H1 (cell line): ENCODE measurements around the gene TIMM8B. TPM values are rescaled to one million over a fixed set of nuclear protein-coding genes. Genes with fewer than 3 reads are reported as not detected.

Source experiments
- CTCF ChIA-PET: fragments of 300-600 bp; sonication (Branson Sonifier 250); formaldehyde crosslinking; loops from one replicate; lab custom pipeline; 2021; ENCODE audit not compliant: partially characterized antibody; lab: Charles Lee
- POLR2A ChIA-PET: fragments of 300-600 bp; sonication (Branson Sonifier 250); formaldehyde crosslinking; loops from one replicate; lab custom pipeline; 2021; ENCODE audit warnings: inconsistent platforms; ENCODE audit not compliant: partially characterized antibody; lab: Charles Lee
- DNase-seq, 2 experiments: peaks; one replicate each; pipeline versions ENCODE4 v3.0.0 to v3.0.0-alpha.2; 2010 to 2022; ENCODE audit warnings: low spot score in 2 of 2, low read depth in 1 of 2, mixed read lengths in 1 of 2
- FAIRE-seq: peaks from 2 replicates; lab custom pipeline; 2011; peaks lifted over from hg19 to GRCh38; lab: Jason Lieb, UNC
- H2AFZ ChIP-seq: 2 replicates; pipeline ENCODE4 v1.8.1; 2012; ENCODE audit warnings: low read length, inconsistent platforms
- H2AK5ac ChIP-seq: 2 replicates; pipeline ENCODE4 v1.6.1; 2013; ENCODE audit warnings: low read depth, low read length
- H2BK120ac ChIP-seq: replicated peaks from 2 replicates; pipeline ENCODE3; 2013; ENCODE audit warnings: low read depth, low read length, inconsistent platforms
- H2BK12ac ChIP-seq: 2 replicates; pipeline ENCODE4 v1.6.1; 2013; ENCODE audit warnings: low read depth, low read length
- H2BK15ac ChIP-seq: 2 replicates; pipeline ENCODE4 v1.6.1; 2013; ENCODE audit warnings: low read length
- H2BK20ac ChIP-seq: 2 replicates; pipeline ENCODE4 v1.6.1; 2013; ENCODE audit warnings: low read length
- H2BK5ac ChIP-seq: 2 replicates; pipeline ENCODE4 v1.6.1; 2013; ENCODE audit warnings: low read depth, low read length
- H3K14ac ChIP-seq: 2 replicates; pipeline ENCODE4 v1.6.1; 2013; ENCODE audit warnings: inconsistent platforms; ENCODE audit not compliant: insufficient read length
- H3K18ac ChIP-seq: 2 replicates; pipeline ENCODE4 v1.6.1; 2013; ENCODE audit warnings: low read length; ENCODE audit errors: extremely low read depth
- H3K23ac ChIP-seq: 2 replicates; pipeline ENCODE4 v1.6.1; 2013; ENCODE audit warnings: inconsistent platforms; ENCODE audit not compliant: insufficient read length
- H3K23me2 ChIP-seq: 2 replicates; pipeline ENCODE4 v1.6.1; 2013; ENCODE audit warnings: low read depth, low read length
- H3K27ac ChIP-seq: 2 replicates; pipeline ENCODE4 v1.6.1; 2011; ENCODE audit warnings: low read depth, low read length, inconsistent platforms
- H3K27me3 ChIP-seq, 4 experiments: replicated peaks in 1 of 4; 1 replicate in 1 of 4; 2 replicates in 3 of 4; pipeline versions ENCODE4 v1.6.1 to v1.8.1; 2011 to 2013; ENCODE audit warnings: low read length in 3 of 4, mild to moderate bottlenecking in 3 of 4, inconsistent platforms in 2 of 4, mixed read lengths in 2 of 4, moderate library complexity in 1 of 4; ENCODE audit not compliant: control insufficient read depth in 3 of 4, insufficient read depth in 3 of 4; ENCODE audit errors: extremely low read depth in 1 of 4
- H3K36me3 ChIP-seq, 4 experiments: 2 replicates each; pipeline versions ENCODE4 v1.6.1 to v1.8.1; 2011 to 2013; ENCODE audit warnings: mild to moderate bottlenecking in 4 of 4, low read length in 3 of 4, moderate library complexity in 2 of 4, control low read depth in 1 of 4, inconsistent platforms in 1 of 4; ENCODE audit not compliant: insufficient read depth in 4 of 4, control insufficient read depth in 2 of 4
- H3K4ac ChIP-seq: replicated peaks from 2 replicates; pipeline ENCODE3; 2013; ENCODE audit warnings: low read length, low read depth, mixed read lengths, inconsistent platforms; ENCODE audit not compliant: insufficient read length
- H3K4me1 ChIP-seq, 4 experiments: replicated peaks in 1 of 4; 1 replicate in 1 of 4; 2 replicates in 3 of 4; pipeline versions ENCODE4 v1.6.1 to v1.8.1; 2011 to 2013; ENCODE audit warnings: low read length in 3 of 4, inconsistent platforms in 2 of 4, mixed read lengths in 1 of 4; ENCODE audit not compliant: insufficient read depth in 4 of 4, control insufficient read depth in 3 of 4
- H3K4me2 ChIP-seq, 2 experiments: 2 replicates each; pipeline versions ENCODE4 v1.6.1 to v1.8.1; 2011 to 2013; ENCODE audit warnings: low read depth in 2 of 2, low read length in 2 of 2, control low read depth in 1 of 2, inconsistent platforms in 1 of 2, mild to moderate bottlenecking in 1 of 2; ENCODE audit not compliant: insufficient read depth in 1 of 2
- H3K4me3 ChIP-seq, 4 experiments: fragments of 200-600, 300-600 bp in 1 of 4; sonication (generic), shearing (Covaris generic), sonication (Bioruptor Twin) in 1 of 4; 2 replicates each; pipeline versions ENCODE4 v1.5.1 to v1.8.1; 2011 to 2016; ENCODE audit warnings: low read length in 4 of 4, low read depth in 3 of 4, control low read depth in 2 of 4, inconsistent platforms in 2 of 4, mild to moderate bottlenecking in 2 of 4, mixed read lengths in 1 of 4, moderate library complexity in 1 of 4; ENCODE audit not compliant: insufficient read depth in 2 of 4; ENCODE audit errors: extremely low read depth in 1 of 4
- H3K56ac ChIP-seq: replicated peaks from 2 replicates; pipeline ENCODE3; 2013; ENCODE audit warnings: low read depth, mild to moderate bottlenecking, mixed read lengths, low read length, inconsistent platforms; ENCODE audit not compliant: insufficient read length
- H3K79me1 ChIP-seq: 2 replicates; pipeline ENCODE4 v1.6.1; 2013; ENCODE audit warnings: low read depth, low read length, control low read depth
- H3K79me2 ChIP-seq, 2 experiments: 2 replicates each; pipeline versions ENCODE4 v1.6.1 to v1.8.1; 2012 to 2013; ENCODE audit warnings: low read length in 2 of 2, mild to moderate bottlenecking in 2 of 2, inconsistent platforms in 1 of 2; ENCODE audit not compliant: insufficient read depth in 2 of 2, control insufficient read depth in 1 of 2
- H3K9ac ChIP-seq, 4 experiments: replicated peaks in 1 of 4; 1 replicate in 1 of 4; 2 replicates in 3 of 4; pipeline versions ENCODE4 v1.6.1 to v1.8.1; 2011 to 2013; ENCODE audit warnings: low read depth in 3 of 4, low read length in 3 of 4, control low read depth in 2 of 4, mild to moderate bottlenecking in 2 of 4, moderate library complexity in 2 of 4, inconsistent platforms in 1 of 4; ENCODE audit errors: extremely low read depth in 1 of 4
- H3K9me3 ChIP-seq, 2 experiments: 2 replicates each; pipeline versions ENCODE4 v1.6.1 to v1.8.1; 2012 to 2013; ENCODE audit warnings: mild to moderate bottlenecking in 2 of 2, moderate library complexity in 2 of 2, control low read depth in 1 of 2, inconsistent platforms in 1 of 2, low read depth in 1 of 2, low read length in 1 of 2, mixed read lengths in 1 of 2; ENCODE audit not compliant: insufficient read depth in 2 of 2
- H4K20me1 ChIP-seq, 2 experiments: replicated peaks in 1 of 2; 2 replicates each; pipeline versions ENCODE3 to v1.8.1; 2011 to 2013; ENCODE audit warnings: inconsistent platforms in 2 of 2, low read length in 2 of 2, mild to moderate bottlenecking in 1 of 2; ENCODE audit not compliant: insufficient read depth in 2 of 2, control insufficient read depth in 1 of 2
- H4K5ac ChIP-seq: 2 replicates; pipeline ENCODE4 v1.6.1; 2013; ENCODE audit warnings: low read length, low read depth, mixed read lengths, inconsistent platforms; ENCODE audit not compliant: insufficient read length
- H4K8ac ChIP-seq: 2 replicates; pipeline ENCODE4 v1.8.0; 2013; ENCODE audit warnings: mild to moderate bottlenecking, moderate library complexity, low read length, inconsistent platforms; ENCODE audit not compliant: insufficient read depth; ENCODE audit errors: extremely low read depth
- H4K91ac ChIP-seq: replicated peaks from 2 replicates; pipeline ENCODE3; 2013; ENCODE audit warnings: low read length, mixed read lengths, inconsistent platforms; ENCODE audit not compliant: insufficient read length
- CBX5 ChIP-seq: fragments of 300-800, 300-1000 bp; sonication (generic); IDR thresholded peaks from 2 replicates; pipeline ENCODE4 v1.7.1; 2016; ENCODE audit warnings: antibody characterized with exemption, low read length, low read depth
- CTCF ChIP-seq, 3 experiments: IDR thresholded peaks; 1 replicate in 2 of 3; 2 replicates in 1 of 3; pipeline versions ENCODE4 v1.5.1 to v1.6.1; 2011; ENCODE audit warnings: low read length in 3 of 3, mild to moderate bottlenecking in 3 of 3, inconsistent platforms in 2 of 3, low read depth in 1 of 3, moderate library complexity in 1 of 3; ENCODE audit not compliant: insufficient read depth in 1 of 3; ENCODE audit errors: control extremely low read depth in 1 of 3
- POU5F1 ChIP-seq: IDR thresholded peaks from 2 replicates; pipeline ENCODE4 v1.6.1; 2011; ENCODE audit warnings: low read depth, mild to moderate bottlenecking, low read length, moderate library complexity
- RAD21 ChIP-seq, 2 experiments: IDR thresholded peaks in 1 of 2; conservative IDR thresholded peaks in 1 of 2; 2 replicates each; pipeline ENCODE4 v1.6.1; 2011; ENCODE audit warnings: low read depth in 2 of 2, low read length in 2 of 2, improper control_type of control experiment in 1 of 2, inconsistent platforms in 1 of 2, mild to moderate bottlenecking in 1 of 2, moderate library complexity in 1 of 2
- WGBS, 2 experiments: shearing (Covaris generic) in 1 of 2; methylation state at CpG; one replicate each; pipeline versions ENCODE4 v1.1.6 to v1.1.7; 2013 to 2015; ENCODE audit warnings: low lambda C conversion rate in 2 of 2, mixed read lengths in 2 of 2, inconsistent platforms in 1 of 2, low coverage in 1 of 2, missing lambda C conversion rate in 1 of 2; ENCODE audit not compliant: insufficient replicate concordance in 2 of 2, insufficient coverage in 1 of 2, insufficient read length in 1 of 2; ENCODE audit errors: extremely low coverage in 1 of 2, missing lambda C conversion rate in 1 of 2; 5-methylcytosine and 5-hydroxymethylcytosine counted together
- polyA plus RNA-seq, 7 experiments: library from polyadenylated mRNA; depleted of rRNA in 3 of 7; stranded (reverse) in 5 of 7; unstranded in 2 of 7; fragments of >200 nt in 5 of 7; fragments of 200-250 nt in 2 of 7; gene quantifications; 1 replicate in 5 of 7; 2 replicates in 1 of 7; 4 replicates in 1 of 7; pipeline versions ENCODE4 v1.2.1 to v1.2.3, GENCODE V29; 2011 to 2013; ENCODE audit warnings: missing spikeins in 2 of 7, mixed read lengths in 2 of 7
- total RNA-seq: library from RNA; stranded (reverse); fragmentation: NEBNext Ultra II Directional; extraction: Animal tissue kit (Norgen Biotek cat#: 25700); gene quantifications from 2 replicates; pipeline ENCODE4 v1.2.1, GENCODE V29; 2021

The TIMM8B gene
- total and polyA plus RNA-seq, 2 of the 8 experiments (the other 6 are each of a cell fraction or from before 2014, with no cell fraction given) = 93.7 to 143 TPM

- FAIRE-seq = no peak
- H3K18ac ChIP-seq = no peak overlapping the region
- no peak overlapping the region for H4K5ac ChIP-seq
- H2AFZ ChIP-seq = no peak overlapping the region
- no peak overlapping the region for H3K4ac ChIP-seq
- no peaks in the 10 kb centered on the region for H4K20me1 ChIP-seq
- no peaks in the 10 kb centered on the region for H3K79me1 ChIP-seq
- TF ChIP-seq CBX5 (no peak), RAD21 (IDR thresholded peaks at IDR 0.05 in 1 of 2, conservative IDR thresholded peaks at IDR 0.05 in 1 of 2; ENCODE audit: low read depth in 2 of 2, low read length in 2 of 2) (peak; percentile 64 to 65), CTCF (IDR thresholded peaks at IDR 0.05; ENCODE audit: control extremely low read depth in 1 of 3, insufficient read depth in 1 of 3, low read depth in 1 of 3, low read length in 3 of 3) (peak in 2 of 3 experiments; percentile 53 to 59; a peak in 3 of 4 replicates), POU5F1 (no peak)
- no peak overlapping the region for H2BK5ac ChIP-seq
- H3K14ac ChIP-seq = no peak overlapping the region
- H3K4me1 ChIP-seq = no peaks in the 10 kb centered on the region
- no peak overlapping the region for H3K56ac ChIP-seq
- H2BK120ac ChIP-seq = no peak overlapping the region
- H3K23me2 ChIP-seq = no peaks in the 10 kb centered on the region
- DNase-seq = no peak
- H3K36me3 ChIP-seq = no peaks in the 10 kb centered on the region
- H3K9ac ChIP-seq = no peak overlapping the region
- H3K4me3 ChIP-seq = no peak overlapping the region
- WGBS, 2 experiments = 78% methylated on average over 6 of the region's 6 CpGs; no CpG with 5 or more reads in 1 of the 2 experiments
- no peak overlapping the region for H4K91ac ChIP-seq
- H3K23ac ChIP-seq = no peak overlapping the region
- ChIA-PET CTCF (interaction anchor here (0.6 to 9.3 kb wide), 39 partner anchors 8 to 1392 kb away, joined by 3 to 104 read pairs (median 4); partner anchors contain the start of genes BCO2 and IL18), POLR2A (interaction anchor here (1.1 kb wide), 1 partner anchor 9 kb away, joined by 3 read pairs; no protein-coding TSS in a partner anchor)
- H4K8ac ChIP-seq = no peak overlapping the region
- no peak overlapping the region for H2BK20ac ChIP-seq
- H2AK5ac ChIP-seq = no peak overlapping the region
- H3K27ac ChIP-seq = no peak overlapping the region
- H3K9me3 ChIP-seq = no peaks in the 10 kb centered on the region
- no peaks in the 10 kb centered on the region for H3K79me2 ChIP-seq
- H2BK15ac ChIP-seq = no peak overlapping the region
- no peak overlapping the region for H3K4me2 ChIP-seq
- no peaks in the 10 kb centered on the region for H3K27me3 ChIP-seq
- no peak overlapping the region for H2BK12ac ChIP-seq
Measured at GRCh38 chr11:112113539-112114457, 27.2 kb upstream of the TIMM8B start.
